HG03342 (cell line): ENCODE data around the gene DCTN3.

Experiments
- ATAC-seq: cut with Tn5 transposase; IDR thresholded peaks from one replicate; pipeline ENCODE4 v1.9.1; 2021; ENCODE audit warnings: mild to moderate bottlenecking, moderate library complexity; ENCODE audit not compliant: unreplicated experiment

DCTN3 gene

GRCh38 chr9:34591248-34591916 is 28.9 kb downstream of the DCTN3 start:
- ATAC-seq, result peak; percentile 59

GRCh38 chr9:34590381-34591247 is 29.7 kb downstream of the DCTN3 start:
- ATAC-seq, result no peak

GRCh38 chr9:34589636-34590380 is 30.5 kb downstream of the DCTN3 start, which contains the start of gene CNTFR:
TSS of gene CNTFR (minus strand) at chr9:34589724. CDS start at chr9:34568981, 20,743 bp downstream.
- ATAC-seq, result no peak

DNA sequence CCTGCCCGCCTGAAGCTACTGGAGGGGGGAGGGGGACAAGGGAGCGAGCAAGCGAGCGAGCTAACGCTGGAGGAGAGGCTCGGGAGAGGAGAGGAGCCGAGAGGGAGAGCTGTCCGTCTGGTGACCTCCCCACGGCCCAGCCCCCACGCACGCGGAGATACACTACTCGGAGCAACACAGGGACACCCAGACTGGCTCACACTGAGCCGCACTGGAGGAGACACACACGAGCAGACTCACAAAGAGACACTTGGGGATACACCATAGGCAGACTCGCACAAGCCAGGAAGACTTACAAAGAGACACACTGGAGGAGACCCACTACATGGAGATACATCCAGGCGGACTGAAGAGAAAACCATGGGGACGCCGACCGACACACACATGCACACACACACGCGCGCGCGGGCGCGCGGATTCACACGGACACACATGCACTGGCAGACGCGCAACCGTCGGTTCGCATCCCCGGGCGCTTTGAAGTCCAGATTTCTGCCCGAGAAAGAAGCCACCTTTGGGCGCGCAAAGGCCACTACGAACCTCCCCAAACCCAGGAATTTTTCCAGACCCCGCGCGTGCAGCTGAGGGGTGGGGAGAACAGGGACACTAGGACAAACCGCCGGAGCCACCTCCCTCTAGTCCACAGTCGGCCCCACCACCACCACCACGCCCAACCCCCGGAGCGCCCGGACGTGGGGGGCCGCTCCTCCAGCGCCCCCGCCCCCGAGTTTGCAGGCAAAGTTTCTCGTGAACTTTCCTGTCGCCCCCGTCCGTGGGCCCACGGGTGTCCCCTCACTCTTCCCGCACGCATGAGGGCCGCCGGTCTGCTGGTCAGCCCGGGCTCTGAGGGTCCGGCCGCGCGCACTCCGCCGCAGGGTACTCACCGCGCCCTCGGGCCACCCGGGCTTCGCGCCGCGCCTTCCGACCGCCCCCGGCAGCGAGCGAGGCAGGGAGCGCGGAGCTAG is 31.3 kb downstream of the DCTN3 start:
- no peak for ATAC-seq

DNA sequence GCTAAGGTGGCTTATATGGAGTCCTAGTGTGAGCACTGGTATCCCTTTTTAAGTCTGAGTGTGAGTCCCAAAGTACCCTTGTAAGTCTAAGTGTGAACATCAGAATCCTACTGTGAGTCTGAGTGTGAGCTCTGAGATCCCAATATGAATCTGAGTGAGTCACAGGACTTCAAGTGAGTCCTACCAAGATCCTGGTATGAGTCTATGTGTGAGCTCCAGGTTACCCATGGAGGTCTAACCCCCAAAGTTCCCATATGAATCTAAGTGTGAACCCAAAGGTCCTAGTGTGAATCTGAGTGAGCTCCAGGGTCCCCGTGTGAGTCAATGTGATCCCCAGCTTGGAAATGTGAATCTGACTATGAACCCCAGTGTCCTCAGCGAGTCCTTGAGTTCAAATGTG is 33.0 kb downstream of the DCTN3 start:
- ATAC-seq, result no peak

DNA sequence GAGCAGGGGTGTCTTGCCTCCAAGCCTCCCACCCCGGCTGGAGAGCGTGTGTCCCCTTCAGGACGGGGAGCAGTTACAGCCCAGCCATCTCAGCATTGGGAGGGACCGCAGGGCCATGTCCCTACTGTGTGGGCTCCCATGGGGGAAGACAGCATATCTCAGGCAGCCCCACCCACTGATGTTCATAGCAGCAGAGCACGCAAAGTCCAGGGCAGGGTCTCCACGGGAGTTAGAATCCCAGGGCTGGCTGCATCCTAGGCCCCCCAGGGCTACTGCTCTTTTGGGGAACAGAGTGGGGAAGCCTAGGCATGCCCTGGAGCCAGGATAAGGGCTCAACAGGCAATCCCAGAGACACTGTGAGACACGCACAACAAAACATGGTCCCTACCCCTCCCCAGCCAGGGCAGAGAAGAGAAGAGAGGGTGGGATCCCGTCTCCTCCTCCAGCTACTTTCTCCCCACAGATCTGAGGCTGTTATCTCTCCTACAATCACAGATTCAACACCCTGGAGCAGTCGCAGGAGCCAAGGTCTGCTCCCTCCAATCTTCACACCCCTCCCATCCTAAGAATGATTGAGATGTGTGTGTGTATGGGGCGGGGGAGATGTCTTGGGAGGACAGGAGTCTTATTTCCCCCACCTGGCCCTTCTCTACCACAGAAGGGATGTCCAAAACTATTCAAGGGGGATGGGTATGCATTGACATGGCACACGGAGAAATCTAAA is 34.2 kb downstream of the DCTN3 start:
- no peak for ATAC-seq

DNA sequence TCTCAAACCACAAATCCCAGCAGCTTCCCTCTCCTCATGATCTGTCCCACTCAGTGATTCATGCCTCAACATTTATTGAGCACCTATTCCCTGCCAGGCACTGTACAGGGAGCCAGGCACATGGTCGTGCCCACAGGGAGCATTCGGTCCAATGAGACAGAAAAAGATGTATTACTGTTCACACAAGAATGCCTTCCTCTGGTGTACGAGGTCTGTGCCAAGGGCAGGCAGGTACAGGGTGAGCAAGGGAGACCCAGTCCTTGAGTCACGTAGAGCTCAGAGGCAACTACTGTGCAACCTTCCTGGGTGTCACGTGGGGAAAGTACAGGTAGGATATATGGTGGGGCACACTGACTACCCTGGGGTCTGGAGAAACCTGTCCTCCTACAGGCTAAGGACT is 35.3 kb downstream of the DCTN3 start:
- ATAC-seq, result no peak

DNA sequence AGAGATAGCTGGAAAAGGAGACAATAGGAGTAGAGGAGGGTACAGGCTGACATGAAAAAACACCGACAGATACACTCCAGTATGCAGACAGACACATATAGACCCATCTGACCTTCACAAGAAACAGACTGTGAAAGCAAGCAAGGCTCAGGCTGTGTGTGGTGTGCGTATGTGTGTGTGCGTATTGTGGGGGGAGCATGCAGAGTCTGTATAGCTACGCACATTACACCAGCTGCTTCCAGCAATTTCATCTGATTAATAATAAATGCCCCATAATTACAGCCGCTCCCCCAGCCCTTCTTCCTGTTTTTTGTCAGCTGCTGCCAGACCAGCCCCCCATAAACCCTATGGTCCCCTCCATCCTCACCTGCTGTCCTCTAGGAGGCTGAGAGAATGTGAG is 37.5 kb downstream of the DCTN3 start:
- ATAC-seq, result no peak

- ATAC-seq, result no peak
Measured at GRCh38 chr9:34581318-34581717, 39.0 kb downstream of the DCTN3 start.

DNA sequence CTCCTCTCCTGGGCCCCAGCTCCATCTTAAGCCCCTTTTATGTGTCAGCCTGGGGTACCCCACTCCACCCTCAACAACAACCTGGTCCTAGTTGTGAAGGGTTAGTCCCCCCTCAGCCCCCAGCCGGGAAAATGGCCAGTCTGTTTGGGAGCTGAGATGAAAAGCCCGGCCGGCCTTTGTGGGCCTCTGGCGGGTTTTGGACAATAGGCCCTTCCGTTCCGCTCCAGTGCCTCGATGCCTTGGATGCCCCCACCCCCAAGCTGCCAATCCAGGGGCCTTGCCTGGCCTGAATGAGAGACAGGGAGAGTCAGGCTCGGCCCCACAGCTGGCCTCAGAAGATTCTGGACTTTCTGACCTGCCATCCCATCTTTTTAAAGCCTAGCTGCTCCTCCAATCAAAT is 39.9 kb downstream of the DCTN3 start:
- no peak for ATAC-seq

DNA sequence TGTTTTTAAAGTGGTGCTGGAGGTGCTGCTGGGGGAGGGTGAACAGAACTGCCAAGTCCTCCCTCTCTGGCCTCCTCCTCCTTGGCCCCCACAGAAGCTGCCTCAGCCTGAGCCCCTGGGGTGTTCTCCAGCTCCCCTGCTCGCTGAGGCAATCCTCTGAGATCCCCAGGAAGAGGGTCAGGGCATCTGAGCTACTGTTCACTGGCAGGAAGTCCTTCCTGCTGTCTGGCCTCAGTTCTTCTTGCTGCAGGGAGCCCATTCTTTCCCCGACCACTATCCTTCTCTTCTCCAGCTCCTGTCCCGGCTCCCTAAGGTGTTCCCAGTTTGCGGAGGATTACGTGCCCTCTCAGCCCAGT is 40.5 kb downstream of the DCTN3 start:
- no peak for ATAC-seq

DNA sequence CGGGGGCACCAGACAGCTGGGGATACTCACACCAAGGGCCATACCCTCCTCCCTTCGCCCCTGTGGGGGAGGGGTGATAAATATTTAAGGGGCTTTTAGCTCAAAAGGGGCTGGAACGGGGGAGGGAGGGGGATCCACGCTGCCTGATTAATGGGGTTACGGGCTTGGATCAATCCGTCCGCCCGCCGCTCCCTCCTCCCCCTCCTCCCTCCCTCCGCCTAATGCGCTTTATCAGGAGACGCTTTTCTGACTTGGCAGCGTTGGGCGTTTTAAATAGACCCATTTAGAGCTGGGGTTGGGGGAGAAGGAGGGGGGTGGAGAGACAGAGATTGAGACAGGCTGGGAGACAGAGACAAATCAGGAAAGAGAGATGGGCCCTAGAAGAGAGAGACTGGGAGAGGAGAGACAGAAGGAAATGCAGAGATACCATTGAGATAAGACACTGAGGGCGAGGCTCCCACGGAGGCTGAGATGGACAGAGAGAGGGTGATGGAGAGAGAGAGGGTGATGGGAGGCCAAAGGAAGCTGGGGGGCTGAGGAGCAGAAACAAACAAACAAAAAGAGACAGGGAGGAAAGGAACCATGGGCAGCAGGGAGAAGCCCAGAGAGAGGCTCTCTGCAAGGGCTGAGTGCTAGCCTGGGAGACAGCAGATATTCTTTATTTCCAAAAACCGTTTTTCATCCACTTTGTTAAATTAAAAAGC is 41.0 kb downstream of the DCTN3 start:
- ATAC-seq, result no peak

DNA sequence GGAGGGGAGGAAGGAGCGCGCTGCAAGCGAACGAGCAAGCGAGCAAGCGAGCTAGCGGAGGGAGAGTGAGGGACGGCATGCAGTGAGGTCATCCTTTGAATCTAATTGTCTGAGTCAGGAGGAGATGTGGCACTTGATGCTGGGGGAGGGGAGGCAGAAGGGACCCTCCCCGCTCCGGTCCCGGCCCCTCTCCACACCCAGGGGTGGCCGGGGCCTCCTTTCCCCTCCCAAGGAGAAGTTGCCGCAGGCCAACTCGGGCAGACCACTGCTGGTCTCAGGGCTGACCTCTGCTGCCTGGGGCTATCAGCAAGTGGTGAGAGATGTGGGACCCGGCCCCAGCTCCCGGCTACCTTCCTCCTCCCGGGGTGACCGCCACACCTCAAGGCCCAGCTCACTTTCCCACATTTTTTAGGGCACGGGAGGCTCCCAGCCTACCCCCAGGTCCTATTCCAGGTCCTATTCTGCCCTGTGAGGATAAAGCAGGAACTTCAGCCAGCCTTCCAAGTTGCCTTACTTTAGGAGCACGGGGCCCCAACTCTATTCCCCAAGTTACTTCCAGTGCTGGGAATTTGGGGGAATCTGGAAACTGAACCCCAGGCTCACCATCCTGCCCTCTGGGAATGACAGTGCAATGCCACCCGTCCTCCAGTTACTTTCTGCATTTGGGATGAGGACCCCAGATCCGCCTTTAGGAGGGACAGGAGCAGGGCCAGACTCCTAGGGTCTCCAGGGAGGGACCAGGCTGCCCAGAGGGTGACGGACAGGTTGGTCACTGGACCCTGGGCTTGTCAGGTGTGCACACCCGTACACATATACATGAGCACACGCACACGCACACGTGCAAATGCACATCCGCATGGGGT is 41.8 kb downstream of the DCTN3 start:
- no peak for ATAC-seq

- no peak for ATAC-seq
Measured at GRCh38 chr9:34577400-34578240, 42.7 kb downstream of the DCTN3 start.

- no peak for ATAC-seq
Measured at GRCh38 chr9:34576597-34577399, 43.5 kb downstream of the DCTN3 start.

DNA sequence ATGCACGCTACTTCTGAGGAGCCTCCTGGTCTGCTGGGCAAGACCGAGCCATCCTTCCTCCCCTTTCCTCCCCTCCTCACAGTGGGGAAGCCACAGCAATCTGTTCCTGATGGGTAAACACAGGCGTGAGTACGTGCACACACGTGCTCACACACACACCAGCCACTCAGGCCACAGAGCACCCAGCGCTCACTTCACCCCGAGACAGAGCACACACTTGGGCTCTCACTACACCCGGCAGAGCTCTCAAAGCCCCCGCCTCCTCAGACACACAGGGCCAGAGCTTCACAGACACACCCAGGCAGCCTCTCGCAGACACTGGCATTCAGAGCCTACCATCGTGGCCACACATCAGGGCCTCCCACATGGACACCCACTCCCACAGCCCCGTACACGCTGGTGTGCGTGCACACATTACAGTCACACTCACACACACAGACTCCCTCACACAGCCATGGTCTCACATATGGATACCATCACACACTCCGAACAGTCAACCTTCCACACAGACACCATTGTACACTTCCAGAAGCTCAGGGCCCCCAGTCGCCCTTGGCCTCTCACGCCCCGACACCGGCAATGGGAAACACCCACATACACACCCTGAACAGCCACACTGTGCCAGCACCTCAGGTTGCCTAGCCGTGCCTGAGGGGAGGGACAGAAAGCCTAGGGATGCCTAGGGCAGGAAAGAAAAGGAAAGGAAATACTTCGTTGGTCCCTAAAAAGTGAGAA is 44.3 kb downstream of the DCTN3 start:
- ATAC-seq, result no peak
